Measurements from ENCODE around the gene DNAAF1.
"Not testable (repeated sequence)": the region's sequence is repeated elsewhere in the genome, so short reads cannot be mapped to it uniquely, and the experiment has no call there.

Gene DNAAF1

GRCh38 chr16:84205123-84205522 lies 60.0 kb downstream of the DNAAF1 start:
- not testable (repeated sequence) for H3K9ac ChIP-seq (ENCODE audit: low read length); H3K9me3 ChIP-seq (ENCODE audit: low read length); H3K4me3 ChIP-seq (ENCODE audit: low read depth in 1 of 2, low read length in 2 of 2); H3K27me3 ChIP-seq (ENCODE audit: control insufficient read depth in 1 of 2, insufficient read depth in 2 of 2, low read length in 2 of 2); H3K4me1 ChIP-seq (ENCODE audit: insufficient read depth, low read length); H3K27ac ChIP-seq (ENCODE audit: low read depth, low read length); H3K36me3 ChIP-seq (ENCODE audit: insufficient read depth, low read length)

- Histone ChIP-seq H3K27me3 (ENCODE audit: control insufficient read depth in 1 of 2, insufficient read depth in 2 of 2, low read length in 2 of 2) (no peaks in the 10 kb centered on the region), H3K27ac (ENCODE audit: low read depth, low read length) (no peak overlapping the region), H3K4me3 (ENCODE audit: low read depth in 1 of 2, low read length in 2 of 2) (no peak overlapping the region), H3K9ac (ENCODE audit: low read length) (no peak overlapping the region), H3K36me3 (ENCODE audit: insufficient read depth, low read length) (no peaks in the 10 kb centered on the region), H3K9me3 (ENCODE audit: low read length) (no peaks in the 10 kb centered on the region), H3K4me1 (ENCODE audit: insufficient read depth, low read length) (no peaks in the 10 kb centered on the region)
Measured at GRCh38 chr16:84205976-84206691, 61.0 kb downstream of the DNAAF1 start.

- H3K9ac ChIP-seq (ENCODE audit: low read length) = no peak overlapping the region
- H3K27ac ChIP-seq (ENCODE audit: low read depth, low read length) = no peak overlapping the region
- no peaks in the 10 kb centered on the region for H3K27me3 ChIP-seq (ENCODE audit: control insufficient read depth in 1 of 2, insufficient read depth in 2 of 2, low read length in 2 of 2)
- H3K9me3 ChIP-seq (ENCODE audit: low read length) = no peaks in the 10 kb centered on the region
- H3K4me3 ChIP-seq (ENCODE audit: low read depth in 1 of 2, low read length in 2 of 2) = no peak overlapping the region
- no peaks in the 10 kb centered on the region for H3K4me1 ChIP-seq (ENCODE audit: insufficient read depth, low read length)
- no peaks in the 10 kb centered on the region for H3K36me3 ChIP-seq (ENCODE audit: insufficient read depth, low read length)
Measured at GRCh38 chr16:84207251-84207650, 62.1 kb downstream of the DNAAF1 start.

- Histone ChIP-seq H3K27me3 (ENCODE audit: control insufficient read depth in 1 of 2, insufficient read depth in 2 of 2, low read length in 2 of 2) (no peaks in the 10 kb centered on the region), H3K4me3 (ENCODE audit: low read depth in 1 of 2, low read length in 2 of 2) (no peak overlapping the region), H3K27ac (ENCODE audit: low read depth, low read length) (no peak overlapping the region), H3K9ac (ENCODE audit: low read length) (no peak overlapping the region), H3K36me3 (ENCODE audit: insufficient read depth, low read length) (no peaks in the 10 kb centered on the region), H3K4me1 (ENCODE audit: insufficient read depth, low read length) (no peaks in the 10 kb centered on the region), H3K9me3 (ENCODE audit: low read length) (no peaks in the 10 kb centered on the region)
Measured at GRCh38 chr16:84207879-84208278, 62.8 kb downstream of the DNAAF1 start.

- H3K9me3 ChIP-seq (ENCODE audit: low read length) = no peaks in the 10 kb centered on the region
- H3K9ac ChIP-seq (ENCODE audit: low read length) = no peak overlapping the region
- H3K27me3 ChIP-seq (ENCODE audit: control insufficient read depth in 1 of 2, insufficient read depth in 2 of 2, low read length in 2 of 2) = no peaks in the 10 kb centered on the region
- H3K27ac ChIP-seq (ENCODE audit: low read depth, low read length) = no peak overlapping the region
- no peaks in the 10 kb centered on the region for H3K4me1 ChIP-seq (ENCODE audit: insufficient read depth, low read length)
- no peak overlapping the region for H3K4me3 ChIP-seq (ENCODE audit: low read depth in 1 of 2, low read length in 2 of 2)
- H3K36me3 ChIP-seq (ENCODE audit: insufficient read depth, low read length) = no peaks in the 10 kb centered on the region
Measured at GRCh38 chr16:84209989-84210388, 64.9 kb downstream of the DNAAF1 start.

GRCh38 chr16:84212154-84212553 lies 67.0 kb downstream of the DNAAF1 start:
- H3K4me3 ChIP-seq (ENCODE audit: low read depth in 1 of 2, low read length in 2 of 2) = no peak overlapping the region

GRCh38 chr16:84212631-84213030 lies 67.5 kb downstream of the DNAAF1 start:
- Histone ChIP-seq H3K27me3 (ENCODE audit: control insufficient read depth in 1 of 2, insufficient read depth in 2 of 2, low read length in 2 of 2) (no peaks in the 10 kb centered on the region), H3K9ac (ENCODE audit: low read length) (no peak overlapping the region), H3K27ac (ENCODE audit: low read depth, low read length) (no peak overlapping the region), H3K4me3 (ENCODE audit: low read depth in 1 of 2, low read length in 2 of 2) (no peak overlapping the region), H3K36me3 (ENCODE audit: insufficient read depth, low read length) (no peaks in the 10 kb centered on the region), H3K9me3 (ENCODE audit: low read length) (no peaks in the 10 kb centered on the region), H3K4me1 (ENCODE audit: insufficient read depth, low read length) (no peaks in the 10 kb centered on the region)

More at GRCh38 chr16:84212154-84212553, 67.0 kb downstream of the DNAAF1 start:
- no peaks in the 10 kb centered on the region for H3K4me1 ChIP-seq (ENCODE audit: insufficient read depth, low read length)
- H3K9me3 ChIP-seq (ENCODE audit: low read length) = no peaks in the 10 kb centered on the region
- no peaks in the 10 kb centered on the region for H3K27me3 ChIP-seq (ENCODE audit: control insufficient read depth in 1 of 2, insufficient read depth in 2 of 2, low read length in 2 of 2)
- no peaks in the 10 kb centered on the region for H3K36me3 ChIP-seq (ENCODE audit: insufficient read depth, low read length)
- no peak overlapping the region for H3K27ac ChIP-seq (ENCODE audit: low read depth, low read length)
- no peak overlapping the region for H3K9ac ChIP-seq (ENCODE audit: low read length)

GRCh38 chr16:84214451-84215066 lies 69.5 kb downstream of the DNAAF1 start:
- Histone ChIP-seq H3K4me1 (ENCODE audit: insufficient read depth, low read length) (no peaks in the 10 kb centered on the region), H3K36me3 (ENCODE audit: insufficient read depth, low read length) (no peaks in the 10 kb centered on the region), H3K9me3 (ENCODE audit: low read length) (no peaks in the 10 kb centered on the region), H3K27me3 (ENCODE audit: control insufficient read depth in 1 of 2, insufficient read depth in 2 of 2, low read length in 2 of 2) (no peaks in the 10 kb centered on the region), H3K9ac (ENCODE audit: low read length) (no peak overlapping the region), H3K4me3 (ENCODE audit: low read depth in 1 of 2, low read length in 2 of 2) (no peak overlapping the region), H3K27ac (ENCODE audit: low read depth, low read length) (no peak overlapping the region)

GRCh38 chr16:84215531-84215930 lies 70.4 kb downstream of the DNAAF1 start:
- no peaks in the 10 kb centered on the region for H3K9me3 ChIP-seq (ENCODE audit: low read length)
- H3K27ac ChIP-seq (ENCODE audit: low read depth, low read length) = no peak overlapping the region
- no peaks in the 10 kb centered on the region for H3K27me3 ChIP-seq (ENCODE audit: control insufficient read depth in 1 of 2, insufficient read depth in 2 of 2, low read length in 2 of 2)
- no peaks in the 10 kb centered on the region for H3K4me1 ChIP-seq (ENCODE audit: insufficient read depth, low read length)
- no peaks in the 10 kb centered on the region for H3K36me3 ChIP-seq (ENCODE audit: insufficient read depth, low read length)
- no peak overlapping the region for H3K4me3 ChIP-seq (ENCODE audit: low read depth in 1 of 2, low read length in 2 of 2)
- no peak overlapping the region for H3K9ac ChIP-seq (ENCODE audit: low read length)

GRCh38 chr16:84216144-84216543 lies 71.0 kb downstream of the DNAAF1 start:
- H3K27ac ChIP-seq (ENCODE audit: low read depth, low read length); H3K27me3 ChIP-seq (ENCODE audit: control insufficient read depth in 1 of 2, insufficient read depth in 2 of 2, low read length in 2 of 2); H3K36me3 ChIP-seq (ENCODE audit: insufficient read depth, low read length); H3K9ac ChIP-seq (ENCODE audit: low read length); H3K4me3 ChIP-seq (ENCODE audit: low read depth in 1 of 2, low read length in 2 of 2); H3K9me3 ChIP-seq (ENCODE audit: low read length); H3K4me1 ChIP-seq (ENCODE audit: insufficient read depth, low read length): not testable (repeated sequence)

GRCh38 chr16:84218176-84218823 lies 73.2 kb downstream of the DNAAF1 start:
- H3K36me3 ChIP-seq (ENCODE audit: insufficient read depth, low read length) = no peaks in the 10 kb centered on the region
- no peaks in the 10 kb centered on the region for H3K9me3 ChIP-seq (ENCODE audit: low read length)
- no peak overlapping the region for H3K27ac ChIP-seq (ENCODE audit: low read depth, low read length)
- no peak overlapping the region for H3K4me3 ChIP-seq (ENCODE audit: low read depth in 1 of 2, low read length in 2 of 2)
- no peak overlapping the region for H3K9ac ChIP-seq (ENCODE audit: low read length)
- no peaks in the 10 kb centered on the region for H3K27me3 ChIP-seq (ENCODE audit: control insufficient read depth in 1 of 2, insufficient read depth in 2 of 2, low read length in 2 of 2)
- no peaks in the 10 kb centered on the region for H3K4me1 ChIP-seq (ENCODE audit: insufficient read depth, low read length)
